ENCODE results near the gene DGKI.

- TF ChIP-seq, protein P1, sequence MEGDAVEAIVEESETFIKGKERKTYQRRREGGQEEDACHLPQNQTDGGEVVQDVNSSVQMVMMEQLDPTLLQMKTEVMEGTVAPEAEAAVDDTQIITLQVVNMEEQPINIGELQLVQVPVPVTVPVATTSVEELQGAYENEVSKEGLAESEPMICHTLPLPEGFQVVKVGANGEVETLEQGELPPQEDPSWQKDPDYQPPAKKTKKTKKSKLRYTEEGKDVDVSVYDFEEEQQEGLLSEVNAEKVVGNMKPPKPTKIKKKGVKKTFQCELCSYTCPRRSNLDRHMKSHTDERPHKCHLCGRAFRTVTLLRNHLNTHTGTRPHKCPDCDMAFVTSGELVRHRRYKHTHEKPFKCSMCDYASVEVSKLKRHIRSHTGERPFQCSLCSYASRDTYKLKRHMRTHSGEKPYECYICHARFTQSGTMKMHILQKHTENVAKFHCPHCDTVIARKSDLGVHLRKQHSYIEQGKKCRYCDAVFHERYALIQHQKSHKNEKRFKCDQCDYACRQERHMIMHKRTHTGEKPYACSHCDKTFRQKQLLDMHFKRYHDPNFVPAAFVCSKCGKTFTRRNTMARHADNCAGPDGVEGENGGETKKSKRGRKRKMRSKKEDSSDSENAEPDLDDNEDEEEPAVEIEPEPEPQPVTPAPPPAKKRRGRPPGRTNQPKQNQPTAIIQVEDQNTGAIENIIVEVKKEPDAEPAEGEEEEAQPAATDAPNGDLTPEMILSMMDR (IDR thresholded peaks at IDR 0.05) = no peak
- TF ChIP-seq POLR2A (IDR thresholded peaks at IDR 0.05) = no peak
Observed at GRCh38 chr7:137715121-137715520, 131.7 kb downstream of the DGKI start.
